Heart right ventricle (tissue), 16 donors: ENCODE results near the gene KCNIP1. TPM values are rescaled to one million over a fixed set of nuclear protein-coding genes. Genes with fewer than 3 reads are reported as not detected.

Experiments
- ATAC-seq, 8 donors: fragments of 200-7000 bp; cut with Tn5 transposase; one replicate each; pipeline ENCODE4 v1.9.1; 2020; ENCODE audit warnings: mild to moderate bottlenecking in 8 of 8, moderate library complexity in 8 of 8, moderate number of reproducible peaks in 1 of 8
- DNase-seq, 2 donors: peaks; one replicate each; pipeline ENCODE4 v3.0.0-alpha.2; 2020
- H3K27ac ChIP-seq, 10 donors: fragments of 200-600 bp; sonication (generic) in 2 of 10; one replicate each; pipeline versions ENCODE4 v1.5.0 to v1.8.0; 2020 to 2022; ENCODE audit warnings: mild to moderate bottlenecking in 3 of 10
- H3K27me3 ChIP-seq, 7 donors: fragments of 200-600 bp; one replicate each; pipeline ENCODE4 v1.8.0; 2021 to 2022; ENCODE audit warnings: mild to moderate bottlenecking in 2 of 7
- H3K36me3 ChIP-seq, 9 donors: fragments of 200-600 bp; sonication (generic) in 1 of 9; one replicate each; pipeline versions ENCODE4 v1.5.0 to v1.8.0; 2020 to 2022; ENCODE audit warnings: mild to moderate bottlenecking in 2 of 9
- H3K4me1 ChIP-seq, 9 donors: fragments of 200-600 bp; sonication (generic) in 1 of 9; one replicate each; pipeline versions ENCODE4 v1.5.0 to v1.8.0; 2020 to 2022; ENCODE audit warnings: mild to moderate bottlenecking in 4 of 9
- H3K4me3 ChIP-seq, 10 donors: fragments of 200-600 bp; sonication (generic) in 2 of 10; one replicate each; pipeline versions ENCODE4 v1.5.0 to v1.8.0; 2020 to 2022; ENCODE audit warnings: mild to moderate bottlenecking in 7 of 10, moderate library complexity in 2 of 10
- H3K9me3 ChIP-seq, 11 donors: fragments of 200-600 bp in 10 of 11; sonication (generic) in 2 of 11; one replicate each; pipeline versions ENCODE4 v1.5.0 to v1.8.0; 2013 to 2022; ENCODE audit warnings: mild to moderate bottlenecking in 2 of 11, control low read depth in 1 of 11, moderate library complexity in 1 of 11
- CTCF ChIP-seq, 9 donors: fragments of 200-600 bp; sonication (generic) in 2 of 9; IDR thresholded peaks; one replicate each; pipeline versions ENCODE4 v1.5.0 to v1.8.0; 2021 to 2022; ENCODE audit warnings: antibody characterized with exemption in 9 of 9, mild to moderate bottlenecking in 5 of 9, moderate library complexity in 1 of 9
- WGBS, 2 donors: extraction: QIAGEN DNeasy Blood & Tissue Kit; methylation state at CpG; one replicate each; pipeline ENCODE4 v1.1.7; 2013; ENCODE audit warnings: inconsistent platforms in 1 of 2; 5-methylcytosine and 5-hydroxymethylcytosine counted together
- intact Hi-C, 10 donors: fragments of 100-400 bp; cut with DNase I; formaldehyde crosslinking; loops; one replicate each; pipeline versions ENCODE4 v1.11.1 to v1.14.2; 2022
- polyA plus RNA-seq, 2 donors: library from polyadenylated mRNA; stranded (reverse); fragments of 200-250 nt; gene quantifications; one replicate each; pipeline ENCODE4 v1.2.3, GENCODE V29; 2013
- total RNA-seq, 10 donors: library from RNA; stranded (reverse); fragmentation: NEBNext Ultra II Directional in 3 of 10; extraction: Animal tissue kit (Norgen Biotek cat#: 25700) in 3 of 10; gene quantifications; one replicate each; pipeline versions ENCODE4 v1.2.1 to v1.2.4, GENCODE V29; 2021 to 2023
- donor health status: Arrhythmogenic right ventricular cardiomyopathy.
- donor health status: ischemic (EF 13 %, LVEDD 7.1; RV severe dilation, severe dysfunction).
- donor health status: healthy with polysubstance abuse.
- donor health status: DM: no; HTN: yes; CAD: no.
- donor health status: DM: no; HTN: no; CAD: no.
- donor health status: ischemic (EF 25% LVEDD 6.9; RV normal size, moderate dysfunction).
- donor health status: ischemic (EF 25% LVEDD 5.7; RV mildly dilated, moderate dysfunction).
- donor health status: healthy.
- donor health status: DM: yes; HTN: yes; CAD: no.
- donor health status: Ischemic cardiomyopathy.
- donor health status: ischemic (EF 35%, LVEDD 5.7; RV mildly dilated, moderate dysfunction).
- donor health status: nonischemic (EF 11% LVEDD 7.7; RV severe dilation, severe dysfunction).
- donor health status: DM: yes; HTN: yes; CAD: no.
- donor health status: PGD.
- donor health status: ischemic (EF 29% LVEDD 5.4; RV normal size, mild dysfunction).
- donor health status: nonischemic (EF 23%, LVEDD 6.1; RV moderate dilation, normal function).

Gene KCNIP1
- total and polyA plus RNA-seq, 12 donors: 0.06 to 0.67 (median 0.21) TPM; not detected in 7

- H3K36me3 ChIP-seq: no peaks in the 10 kb centered on the region
- peaks cover 0 to 32% (median 12%) of the 10 kb centered on the region in 9 donors for H3K4me1 ChIP-seq
- no peak for TF ChIP-seq CTCF (IDR thresholded peaks at IDR 0.05)
- whole genome bisulfite sequencing, 2 donors: 95 to 97% methylated on average over 7 of the region's 7 CpGs
- ATAC-seq (no peak), DNase-seq (no peak)
- no peak overlapping the region for H3K27ac ChIP-seq
- H3K27me3 ChIP-seq: peaks cover 0 to 51% (median 0%) of the 10 kb centered on the region in 7 donors
- no peak overlapping the region for H3K4me3 ChIP-seq
- intact Hi-C loops: no loop called here
- no peaks in the 10 kb centered on the region for H3K9me3 ChIP-seq
Measured at GRCh38 chr5:170551622-170552021, 47.8 kb downstream of the KCNIP1 start.

- no peak overlapping the region for H3K4me3 ChIP-seq
- H3K27ac ChIP-seq: peak overlapping the region in 5 of 10 donors; percentile 19 to 44 (median 34)
- TF ChIP-seq CTCF (IDR thresholded peaks at IDR 0.05): peak in 2 of 9 donors; percentile 9 to 16
- WGBS, 2 donors: 17 to 26% methylated on average over 12 of the region's 12 CpGs
- peaks cover 0 to 32% (median 12%) of the 10 kb centered on the region in 9 donors for H3K4me1 ChIP-seq
- intact Hi-C loops: no loop called here
- peaks cover 0 to 43% (median 0%) of the 10 kb centered on the region in 7 donors for H3K27me3 ChIP-seq
- peak; percentile 69 to 88 for DNase-seq
- H3K36me3 ChIP-seq: no peaks in the 10 kb centered on the region
- no peaks in the 10 kb centered on the region for H3K9me3 ChIP-seq
- peak; percentile 91 to 97 (median 95) for ATAC-seq
Measured at GRCh38 chr5:170552621-170553115, 48.8 kb downstream of the KCNIP1 start.

GRCh38 chr5:170553218-170553617 is 49.4 kb downstream of the KCNIP1 start:
- 83 to 88% methylated on average over 4 of the region's 4 CpGs for WGBS, 2 donors
- Histone ChIP-seq H3K27ac (peak overlapping the region in 1 of 10 donors; percentile 39), H3K36me3 (no peaks in the 10 kb centered on the region), H3K27me3 (peaks cover 0 to 37% (median 0%) of the 10 kb centered on the region in 7 donors), H3K4me1 (peaks cover 0 to 32% (median 12%) of the 10 kb centered on the region in 9 donors), H3K9me3 (no peaks in the 10 kb centered on the region), H3K4me3 (no peak overlapping the region)
- no peak for ATAC-seq
- intact Hi-C loops: no loop called here
- DNase-seq: no peak
- no peak for TF ChIP-seq CTCF (IDR thresholded peaks at IDR 0.05)

- H3K27me3 ChIP-seq: peaks cover 0 to 32% (median 0%) of the 10 kb centered on the region in 7 donors
- ATAC-seq (peak in 2 of 8 donors; percentile 41 to 54), DNase-seq (no peak)
- peaks cover 0 to 32% (median 12%) of the 10 kb centered on the region in 9 donors for H3K4me1 ChIP-seq
- no peak for TF ChIP-seq CTCF (IDR thresholded peaks at IDR 0.05)
- peak overlapping the region in 1 of 10 donors; percentile 50 for H3K27ac ChIP-seq
- H3K4me3 ChIP-seq: no peak overlapping the region
- intact Hi-C loops: no loop called here
- 50 to 56% methylated on average over 18 of the region's 18 CpGs for WGBS, 2 donors
- H3K36me3 ChIP-seq: no peaks in the 10 kb centered on the region
- no peaks in the 10 kb centered on the region for H3K9me3 ChIP-seq
Measured at GRCh38 chr5:170554521-170555267, 50.9 kb downstream of the KCNIP1 start.
